ENCODE results near the gene TM2D1.

DNA sequence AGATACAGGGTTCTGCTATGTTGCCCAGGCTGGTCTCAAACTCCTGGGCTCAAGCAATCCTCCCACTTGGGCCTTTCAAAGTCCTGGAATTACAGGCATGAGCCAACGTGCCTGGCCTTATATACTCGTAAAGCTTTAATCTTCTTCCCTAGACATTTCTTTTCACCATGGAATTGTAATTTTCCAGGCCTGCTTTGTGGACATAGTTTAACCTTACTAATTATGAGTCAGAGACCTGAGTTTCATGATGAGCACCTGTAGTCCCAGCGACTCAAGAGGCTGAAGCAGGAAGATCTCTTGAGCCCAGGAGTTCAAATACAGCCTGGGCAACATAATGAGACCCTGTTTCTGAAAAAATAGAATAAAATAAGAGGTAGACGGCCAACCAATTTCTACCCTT is 29.6 kb upstream of the TM2D1 start:
- TF ChIP-seq, protein P1, sequence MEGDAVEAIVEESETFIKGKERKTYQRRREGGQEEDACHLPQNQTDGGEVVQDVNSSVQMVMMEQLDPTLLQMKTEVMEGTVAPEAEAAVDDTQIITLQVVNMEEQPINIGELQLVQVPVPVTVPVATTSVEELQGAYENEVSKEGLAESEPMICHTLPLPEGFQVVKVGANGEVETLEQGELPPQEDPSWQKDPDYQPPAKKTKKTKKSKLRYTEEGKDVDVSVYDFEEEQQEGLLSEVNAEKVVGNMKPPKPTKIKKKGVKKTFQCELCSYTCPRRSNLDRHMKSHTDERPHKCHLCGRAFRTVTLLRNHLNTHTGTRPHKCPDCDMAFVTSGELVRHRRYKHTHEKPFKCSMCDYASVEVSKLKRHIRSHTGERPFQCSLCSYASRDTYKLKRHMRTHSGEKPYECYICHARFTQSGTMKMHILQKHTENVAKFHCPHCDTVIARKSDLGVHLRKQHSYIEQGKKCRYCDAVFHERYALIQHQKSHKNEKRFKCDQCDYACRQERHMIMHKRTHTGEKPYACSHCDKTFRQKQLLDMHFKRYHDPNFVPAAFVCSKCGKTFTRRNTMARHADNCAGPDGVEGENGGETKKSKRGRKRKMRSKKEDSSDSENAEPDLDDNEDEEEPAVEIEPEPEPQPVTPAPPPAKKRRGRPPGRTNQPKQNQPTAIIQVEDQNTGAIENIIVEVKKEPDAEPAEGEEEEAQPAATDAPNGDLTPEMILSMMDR (IDR thresholded peaks at IDR 0.05) = no peak
- TF ChIP-seq EP300 (IDR thresholded peaks at IDR 0.05) = no peak

Measured in ovary (tissue), 3 donors.